ENCODE measurements around the gene FAS.

FAS gene

GRCh38 chr10:88960802-88961201, 29.8 kb upstream of the FAS start:
- TF ChIP-seq TAF1 (IDR thresholded peaks at IDR 0.05; ENCODE audit: low read depth) = no peak
- TF ChIP-seq CEBPB (IDR thresholded peaks at IDR 0.05) = no peak
- no peak for TF ChIP-seq EGR1 (IDR thresholded peaks at IDR 0.05)
- no peak for TF ChIP-seq CREB1 (IDR thresholded peaks at IDR 0.05; ENCODE audit: low read depth)
- TF ChIP-seq YY1 (IDR thresholded peaks at IDR 0.05; ENCODE audit: low read depth) = no peak
- no peak for TF ChIP-seq FOXM1 (IDR thresholded peaks at IDR 0.05; ENCODE audit: borderline replicate concordance, low read depth)
- TF ChIP-seq, protein P1, sequence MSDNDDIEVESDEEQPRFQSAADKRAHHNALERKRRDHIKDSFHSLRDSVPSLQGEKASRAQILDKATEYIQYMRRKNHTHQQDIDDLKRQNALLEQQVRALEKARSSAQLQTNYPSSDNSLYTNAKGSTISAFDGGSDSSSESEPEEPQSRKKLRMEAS (IDR thresholded peaks at IDR 0.05) = no peak
- TF ChIP-seq TCF12 (IDR thresholded peaks at IDR 0.05; ENCODE audit: low read depth) = no peak

DNA sequence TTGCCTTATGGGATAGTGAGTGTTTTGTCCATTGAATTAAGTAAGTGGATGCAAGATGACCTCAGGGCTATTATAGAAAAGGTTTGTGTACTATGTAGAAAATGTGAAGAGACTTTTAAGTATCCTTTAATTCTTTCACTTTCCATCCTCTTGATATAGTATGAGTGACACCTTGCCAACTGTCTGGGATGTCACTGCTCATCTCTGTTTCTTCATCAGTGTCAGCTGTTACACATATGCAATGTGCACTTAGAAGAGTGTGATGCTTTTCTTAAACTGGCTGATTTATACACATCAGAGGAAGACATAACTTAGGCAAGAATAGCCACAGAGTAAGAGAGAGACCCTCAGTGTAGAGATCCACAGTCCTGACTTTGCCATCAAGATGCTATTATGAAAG, 29.3 kb upstream of the FAS start:
- TF ChIP-seq CREB1 (IDR thresholded peaks at IDR 0.05; ENCODE audit: low read depth) = no peak

GRCh38 chr10:88962336-88962735, 28.3 kb upstream of the FAS start:
- TF ChIP-seq FOXM1 (IDR thresholded peaks at IDR 0.05; ENCODE audit: borderline replicate concordance, low read depth) = no peak
- TF ChIP-seq EP300 (IDR thresholded peaks at IDR 0.05; ENCODE audit: borderline replicate concordance) = no peak
- no peak for TF ChIP-seq EGR1 (IDR thresholded peaks at IDR 0.05)
- no peak for TF ChIP-seq NFIC (IDR thresholded peaks at IDR 0.05)
- no peak for TF ChIP-seq ZBTB7A (IDR thresholded peaks at IDR 0.05; ENCODE audit: low read depth)
- TF ChIP-seq TAF1 (IDR thresholded peaks at IDR 0.05; ENCODE audit: low read depth) = no peak
- TF ChIP-seq RAD21 (IDR thresholded peaks at IDR 0.05; ENCODE audit: low read depth) = no peak
- TF ChIP-seq CEBPB (IDR thresholded peaks at IDR 0.05) = no peak
- TF ChIP-seq YY1 (IDR thresholded peaks at IDR 0.05; ENCODE audit: low read depth) = no peak
- TF ChIP-seq, protein P2, sequence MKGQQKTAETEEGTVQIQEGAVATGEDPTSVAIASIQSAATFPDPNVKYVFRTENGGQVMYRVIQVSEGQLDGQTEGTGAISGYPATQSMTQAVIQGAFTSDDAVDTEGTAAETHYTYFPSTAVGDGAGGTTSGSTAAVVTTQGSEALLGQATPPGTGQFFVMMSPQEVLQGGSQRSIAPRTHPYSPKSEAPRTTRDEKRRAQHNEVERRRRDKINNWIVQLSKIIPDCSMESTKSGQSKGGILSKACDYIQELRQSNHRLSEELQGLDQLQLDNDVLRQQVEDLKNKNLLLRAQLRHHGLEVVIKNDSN (IDR thresholded peaks at IDR 0.05) = no peak

GRCh38 chr10:88963318-88963717, 27.3 kb upstream of the FAS start:
- TF ChIP-seq YY1 (IDR thresholded peaks at IDR 0.05; ENCODE audit: low read depth) (no peak), ZBTB7A (IDR thresholded peaks at IDR 0.05; ENCODE audit: low read depth) (no peak), CREB1 (IDR thresholded peaks at IDR 0.05; ENCODE audit: low read depth) (no peak), TAF1 (IDR thresholded peaks at IDR 0.05; ENCODE audit: low read depth) (no peak), EP300 (IDR thresholded peaks at IDR 0.05; ENCODE audit: borderline replicate concordance) (no peak)
- TF ChIP-seq, protein P3, sequence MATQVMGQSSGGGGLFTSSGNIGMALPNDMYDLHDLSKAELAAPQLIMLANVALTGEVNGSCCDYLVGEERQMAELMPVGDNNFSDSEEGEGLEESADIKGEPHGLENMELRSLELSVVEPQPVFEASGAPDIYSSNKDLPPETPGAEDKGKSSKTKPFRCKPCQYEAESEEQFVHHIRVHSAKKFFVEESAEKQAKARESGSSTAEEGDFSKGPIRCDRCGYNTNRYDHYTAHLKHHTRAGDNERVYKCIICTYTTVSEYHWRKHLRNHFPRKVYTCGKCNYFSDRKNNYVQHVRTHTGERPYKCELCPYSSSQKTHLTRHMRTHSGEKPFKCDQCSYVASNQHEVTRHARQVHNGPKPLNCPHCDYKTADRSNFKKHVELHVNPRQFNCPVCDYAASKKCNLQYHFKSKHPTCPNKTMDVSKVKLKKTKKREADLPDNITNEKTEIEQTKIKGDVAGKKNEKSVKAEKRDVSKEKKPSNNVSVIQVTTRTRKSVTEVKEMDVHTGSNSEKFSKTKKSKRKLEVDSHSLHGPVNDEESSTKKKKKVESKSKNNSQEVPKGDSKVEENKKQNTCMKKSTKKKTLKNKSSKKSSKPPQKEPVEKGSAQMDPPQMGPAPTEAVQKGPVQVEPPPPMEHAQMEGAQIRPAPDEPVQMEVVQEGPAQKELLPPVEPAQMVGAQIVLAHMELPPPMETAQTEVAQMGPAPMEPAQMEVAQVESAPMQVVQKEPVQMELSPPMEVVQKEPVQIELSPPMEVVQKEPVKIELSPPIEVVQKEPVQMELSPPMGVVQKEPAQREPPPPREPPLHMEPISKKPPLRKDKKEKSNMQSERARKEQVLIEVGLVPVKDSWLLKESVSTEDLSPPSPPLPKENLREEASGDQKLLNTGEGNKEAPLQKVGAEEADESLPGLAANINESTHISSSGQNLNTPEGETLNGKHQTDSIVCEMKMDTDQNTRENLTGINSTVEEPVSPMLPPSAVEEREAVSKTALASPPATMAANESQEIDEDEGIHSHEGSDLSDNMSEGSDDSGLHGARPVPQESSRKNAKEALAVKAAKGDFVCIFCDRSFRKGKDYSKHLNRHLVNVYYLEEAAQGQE (IDR thresholded peaks at IDR 0.05; ENCODE audit: low read depth) = no peak
- TF ChIP-seq, protein P2 (IDR thresholded peaks at IDR 0.05) = no peak

GRCh38 chr10:88964360-88964759, 26.2 kb upstream of the FAS start:
- TF ChIP-seq, protein P1 (IDR thresholded peaks at IDR 0.05) = no peak
- TF ChIP-seq TCF12 (IDR thresholded peaks at IDR 0.05; ENCODE audit: low read depth) (no peak), EP300 (IDR thresholded peaks at IDR 0.05; ENCODE audit: borderline replicate concordance) (no peak), FOXM1 (IDR thresholded peaks at IDR 0.05; ENCODE audit: borderline replicate concordance, low read depth) (no peak), EGR1 (IDR thresholded peaks at IDR 0.05) (no peak), TAF1 (IDR thresholded peaks at IDR 0.05; ENCODE audit: low read depth) (no peak), TEAD4 (IDR thresholded peaks at IDR 0.05) (no peak), CREB1 (IDR thresholded peaks at IDR 0.05; ENCODE audit: low read depth) (no peak), CEBPB (IDR thresholded peaks at IDR 0.05) (no peak)
- TF ChIP-seq, protein P3 (IDR thresholded peaks at IDR 0.05; ENCODE audit: low read depth) = no peak
- TF ChIP-seq, protein P2 (IDR thresholded peaks at IDR 0.05) = no peak

GRCh38 chr10:88964869-88965415, 25.7 kb upstream of the FAS start:
- no peak for TF ChIP-seq TAF1 (IDR thresholded peaks at IDR 0.05; ENCODE audit: low read depth)
- TF ChIP-seq CEBPB (IDR thresholded peaks at IDR 0.05) = no peak
- no peak for TF ChIP-seq EGR1 (IDR thresholded peaks at IDR 0.05)
- TF ChIP-seq RAD21 (IDR thresholded peaks at IDR 0.05; ENCODE audit: low read depth) = no peak
- TF ChIP-seq TCF12 (IDR thresholded peaks at IDR 0.05; ENCODE audit: low read depth) = no peak
- TF ChIP-seq TEAD4 (IDR thresholded peaks at IDR 0.05) = no peak
- no peak for TF ChIP-seq FOXM1 (IDR thresholded peaks at IDR 0.05; ENCODE audit: borderline replicate concordance, low read depth)
- TF ChIP-seq, protein P1 (IDR thresholded peaks at IDR 0.05) = no peak
- TF ChIP-seq, protein P2 (IDR thresholded peaks at IDR 0.05) = no peak
- TF ChIP-seq YY1 (IDR thresholded peaks at IDR 0.05; ENCODE audit: low read depth) = no peak
- TF ChIP-seq ZBTB7A (IDR thresholded peaks at IDR 0.05; ENCODE audit: low read depth) = no peak
- TF ChIP-seq, protein P3 (IDR thresholded peaks at IDR 0.05; ENCODE audit: low read depth) = no peak
- no peak for TF ChIP-seq CREB1 (IDR thresholded peaks at IDR 0.05; ENCODE audit: low read depth)
- no peak for TF ChIP-seq NFIC (IDR thresholded peaks at IDR 0.05)
- TF ChIP-seq EP300 (IDR thresholded peaks at IDR 0.05; ENCODE audit: borderline replicate concordance) = no peak
